ENCODE data around the gene SLC24A4.

The SLC24A4 gene

DNA sequence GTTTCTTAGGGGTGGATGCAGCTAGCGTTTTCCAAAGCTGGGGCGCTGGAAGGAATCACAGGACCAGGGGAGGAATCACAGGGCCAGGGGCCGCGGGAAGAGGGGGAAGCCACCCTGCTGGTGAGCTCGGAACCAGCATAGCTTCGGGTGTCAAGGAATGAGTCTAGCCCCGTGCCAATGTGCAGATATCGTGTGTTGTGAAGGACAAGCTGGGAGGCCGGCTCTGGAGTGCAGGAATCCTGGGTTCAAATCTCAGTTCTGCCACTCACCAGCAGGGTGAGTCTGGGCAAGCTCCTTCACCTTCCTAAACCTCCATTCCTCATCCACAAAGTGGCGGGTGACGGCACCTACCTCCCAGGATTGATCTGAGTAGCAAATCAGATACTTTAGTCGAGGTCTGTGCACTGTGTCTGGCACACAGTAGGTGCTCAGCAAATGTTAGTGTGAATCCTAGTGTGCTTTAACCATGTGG is 137.0 kb downstream of the SLC24A4 start:
- FAIRE-seq (no peak), DNase-seq (ENCODE audit: insufficient read length, low spot score) (no peak)
- TF ChIP-seq POU2F2 (IDR thresholded peaks at IDR 0.05; ENCODE audit: low read depth, low read length) = no peak
- TF ChIP-seq POLR2AphosphoS5 (IDR thresholded peaks at IDR 0.05; ENCODE audit: low read depth, low read length) = no peak
- TF ChIP-seq TAF1 (IDR thresholded peaks at IDR 0.05; ENCODE audit: low read depth, low read length) = no peak
- no peak for TF ChIP-seq SPI1 (IDR thresholded peaks at IDR 0.05; ENCODE audit: low read depth, low read length)
- TF ChIP-seq PAX5 (IDR thresholded peaks at IDR 0.05; ENCODE audit: insufficient read depth, low read length, severe bottlenecking) = no peak
- TF ChIP-seq POLR2A (IDR thresholded peaks at IDR 0.05; ENCODE audit: low read depth, low read length) = no peak

DNA sequence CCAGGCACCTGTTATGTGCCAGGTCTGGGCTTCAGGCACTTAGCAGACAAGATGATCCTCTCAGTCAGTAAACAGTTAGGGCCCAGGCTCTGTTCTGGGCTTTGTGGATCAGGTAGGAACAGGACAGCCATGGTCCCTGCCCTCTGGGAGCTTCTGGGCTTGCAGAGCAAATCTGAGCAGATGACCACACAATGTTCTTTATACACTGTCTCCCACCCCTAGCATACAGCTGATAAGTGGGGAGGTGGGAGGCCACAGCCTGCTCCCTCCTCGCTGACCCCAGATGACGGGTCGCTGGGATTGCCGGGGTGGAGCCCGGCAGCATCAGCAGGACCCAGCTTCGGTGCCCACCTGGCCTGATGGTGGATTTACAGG is 137.6 kb downstream of the SLC24A4 start:
- no peak for TF ChIP-seq SPI1 (IDR thresholded peaks at IDR 0.05; ENCODE audit: low read depth, low read length)
- TF ChIP-seq TAF1 (IDR thresholded peaks at IDR 0.05; ENCODE audit: low read depth, low read length) = no peak
- no peak for TF ChIP-seq POLR2A (IDR thresholded peaks at IDR 0.05; ENCODE audit: low read depth, low read length)
- TF ChIP-seq POU2F2 (IDR thresholded peaks at IDR 0.05; ENCODE audit: low read depth, low read length) = no peak
- TF ChIP-seq PAX5 (IDR thresholded peaks at IDR 0.05; ENCODE audit: insufficient read depth, low read length, severe bottlenecking) = no peak
- no peak for TF ChIP-seq POLR2AphosphoS5 (IDR thresholded peaks at IDR 0.05; ENCODE audit: low read depth, low read length)
- no peak for DNase-seq (ENCODE audit: insufficient read length, low spot score)
- no peak for FAIRE-seq

DNA sequence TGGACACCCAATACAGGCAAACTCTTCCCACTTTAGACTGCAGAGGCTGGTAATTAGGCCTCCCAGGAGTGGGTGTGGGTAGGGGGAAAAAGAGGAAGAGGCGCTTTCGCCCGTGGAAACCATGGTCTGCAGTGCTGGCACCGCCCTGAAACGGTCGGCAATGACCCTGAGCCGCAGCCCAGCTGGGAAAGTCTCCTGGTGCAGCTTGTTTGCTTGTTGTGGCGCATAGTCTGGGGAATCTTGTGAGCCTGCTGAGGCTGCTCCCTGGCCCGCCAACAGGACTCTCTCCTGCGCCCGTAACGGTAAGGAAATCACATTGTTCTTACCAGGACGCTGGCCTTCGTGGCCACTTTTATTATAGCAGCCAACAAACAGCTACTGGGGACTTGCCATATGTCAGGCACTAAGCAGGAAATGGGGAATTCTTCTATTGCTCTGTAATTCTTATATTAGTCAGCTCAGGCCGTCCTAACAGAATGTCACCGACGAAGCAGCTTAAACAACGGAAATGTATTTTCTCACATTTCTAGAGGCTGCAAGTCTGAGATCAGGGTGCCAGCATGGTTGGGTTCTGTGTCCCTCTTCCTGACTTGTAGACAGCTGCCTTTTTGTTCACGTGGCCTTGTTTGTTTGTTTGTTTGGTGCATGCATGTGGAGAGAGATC is 138.1 kb downstream of the SLC24A4 start:
- no peak for TF ChIP-seq POU2F2 (IDR thresholded peaks at IDR 0.05; ENCODE audit: low read depth, low read length)
- TF ChIP-seq SPI1 (IDR thresholded peaks at IDR 0.05; ENCODE audit: low read depth, low read length) = no peak
- no peak for TF ChIP-seq PAX5 (IDR thresholded peaks at IDR 0.05; ENCODE audit: insufficient read depth, low read length, severe bottlenecking)
- TF ChIP-seq TAF1 (IDR thresholded peaks at IDR 0.05; ENCODE audit: low read depth, low read length) = no peak
- no peak for FAIRE-seq
- no peak for DNase-seq (ENCODE audit: insufficient read length, low spot score)

DNA sequence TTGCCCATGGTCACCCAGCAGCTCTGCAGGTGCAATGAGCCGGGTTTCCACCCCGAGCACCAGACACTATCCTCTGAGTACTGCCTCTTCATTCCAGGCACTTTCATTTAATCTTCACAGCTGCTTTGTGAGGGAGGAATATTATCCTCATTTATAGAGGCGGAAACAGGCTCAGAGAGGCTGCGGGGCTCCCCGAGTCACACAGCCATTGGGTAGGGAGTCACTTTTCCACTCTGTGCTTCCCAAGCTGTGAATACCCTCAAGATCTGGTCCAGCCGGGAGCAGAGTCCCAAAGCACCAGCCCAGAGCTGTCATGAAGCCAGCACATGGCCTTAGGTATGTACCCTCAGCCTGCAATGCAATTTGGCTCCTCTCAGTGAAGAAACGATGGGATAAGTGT is 138.9 kb downstream of the SLC24A4 start:
- DNase-seq (ENCODE audit: insufficient read length, low spot score) = no peak
- TF ChIP-seq PAX5 (IDR thresholded peaks at IDR 0.05; ENCODE audit: insufficient read depth, low read length, severe bottlenecking) (no peak), POLR2A (IDR thresholded peaks at IDR 0.05; ENCODE audit: low read depth, low read length) (no peak), SPI1 (IDR thresholded peaks at IDR 0.05; ENCODE audit: low read depth, low read length) (no peak), POU2F2 (IDR thresholded peaks at IDR 0.05; ENCODE audit: low read depth, low read length) (no peak), POLR2AphosphoS5 (IDR thresholded peaks at IDR 0.05; ENCODE audit: low read depth, low read length) (no peak), TAF1 (IDR thresholded peaks at IDR 0.05; ENCODE audit: low read depth, low read length) (no peak)
- no peak for FAIRE-seq

DNA sequence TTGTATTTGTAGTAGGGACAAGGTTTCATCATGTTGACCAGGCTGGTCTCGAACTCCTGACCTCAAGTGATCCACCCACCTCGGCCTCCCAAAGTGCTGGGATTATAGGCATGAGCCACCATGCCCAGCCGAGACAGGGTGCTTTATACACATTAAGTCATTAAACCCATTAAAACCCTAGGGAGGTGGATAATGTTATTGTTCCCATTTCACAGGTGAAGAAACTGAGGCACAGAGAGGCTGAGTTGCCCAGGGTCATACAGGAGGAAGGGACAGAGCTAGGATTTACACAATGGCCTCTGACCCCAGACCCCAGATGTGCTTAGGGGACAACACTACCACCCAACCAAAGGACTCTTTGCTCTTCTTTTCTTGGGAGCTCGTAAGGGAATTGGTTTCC is 139.6 kb downstream of the SLC24A4 start:
- DNase-seq (ENCODE audit: insufficient read length, low spot score) (no peak), FAIRE-seq (no peak)
- TF ChIP-seq PAX5 (IDR thresholded peaks at IDR 0.05; ENCODE audit: insufficient read depth, low read length, severe bottlenecking) (no peak), POLR2AphosphoS5 (IDR thresholded peaks at IDR 0.05; ENCODE audit: low read depth, low read length) (no peak), POU2F2 (IDR thresholded peaks at IDR 0.05; ENCODE audit: low read depth, low read length) (no peak), POLR2A (IDR thresholded peaks at IDR 0.05; ENCODE audit: low read depth, low read length) (no peak)

DNA sequence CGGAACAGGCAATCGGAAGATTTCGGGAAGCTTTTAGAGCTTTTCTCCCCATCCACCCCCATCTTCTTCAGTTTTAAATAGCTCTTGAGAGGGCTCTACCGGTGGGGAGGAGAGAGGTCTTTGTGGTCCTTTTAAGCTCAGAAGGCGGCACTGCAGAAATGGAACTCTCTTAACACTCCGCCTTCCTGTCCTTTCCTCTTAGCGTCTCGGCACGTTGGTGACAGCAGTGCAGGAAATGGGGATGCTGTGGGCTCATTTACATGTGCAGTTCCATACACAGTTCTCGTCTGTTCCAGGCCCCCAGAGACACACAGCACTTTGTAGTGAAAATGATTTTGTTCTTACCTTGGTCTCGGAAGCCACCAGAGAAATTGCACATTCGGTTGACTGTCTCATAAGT is 140.2 kb downstream of the SLC24A4 start:
- DNase-seq (ENCODE audit: insufficient read length, low spot score) (no peak), FAIRE-seq (no peak)
- TF ChIP-seq POU2F2 (IDR thresholded peaks at IDR 0.05; ENCODE audit: low read depth, low read length) = no peak
- no peak for TF ChIP-seq SPI1 (IDR thresholded peaks at IDR 0.05; ENCODE audit: low read depth, low read length)
- TF ChIP-seq POLR2AphosphoS5 (IDR thresholded peaks at IDR 0.05; ENCODE audit: low read depth, low read length) = no peak

DNA sequence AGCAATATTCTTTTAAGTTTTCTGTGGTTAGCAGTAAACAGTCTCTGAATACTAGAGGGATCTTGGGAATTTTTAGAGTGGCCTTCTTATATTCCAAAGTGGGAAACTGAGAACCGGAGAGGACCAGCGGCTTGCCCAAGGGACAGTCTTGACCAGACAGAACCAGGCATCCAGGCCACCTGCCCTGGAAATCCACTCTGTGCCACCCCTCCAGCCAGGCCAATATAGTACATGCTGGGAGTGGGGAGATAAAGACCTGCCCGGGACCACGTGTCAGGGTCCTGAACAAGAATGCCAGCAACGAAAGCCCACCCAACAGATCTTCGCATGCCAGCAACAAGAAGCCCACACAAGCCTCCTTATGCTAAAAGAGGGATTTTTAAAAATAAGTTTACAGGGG is 141.2 kb downstream of the SLC24A4 start:
- FAIRE-seq = no peak
- DNase-seq (ENCODE audit: insufficient read length, low spot score) = no peak
- TF ChIP-seq PAX5 (IDR thresholded peaks at IDR 0.05; ENCODE audit: insufficient read depth, low read length, severe bottlenecking) (no peak), TAF1 (IDR thresholded peaks at IDR 0.05; ENCODE audit: low read depth, low read length) (no peak), POU2F2 (IDR thresholded peaks at IDR 0.05; ENCODE audit: low read depth, low read length) (no peak), POLR2AphosphoS5 (IDR thresholded peaks at IDR 0.05; ENCODE audit: low read depth, low read length) (no peak), POLR2A (IDR thresholded peaks at IDR 0.05; ENCODE audit: low read depth, low read length) (no peak), SPI1 (IDR thresholded peaks at IDR 0.05; ENCODE audit: low read depth, low read length) (no peak)

DNA sequence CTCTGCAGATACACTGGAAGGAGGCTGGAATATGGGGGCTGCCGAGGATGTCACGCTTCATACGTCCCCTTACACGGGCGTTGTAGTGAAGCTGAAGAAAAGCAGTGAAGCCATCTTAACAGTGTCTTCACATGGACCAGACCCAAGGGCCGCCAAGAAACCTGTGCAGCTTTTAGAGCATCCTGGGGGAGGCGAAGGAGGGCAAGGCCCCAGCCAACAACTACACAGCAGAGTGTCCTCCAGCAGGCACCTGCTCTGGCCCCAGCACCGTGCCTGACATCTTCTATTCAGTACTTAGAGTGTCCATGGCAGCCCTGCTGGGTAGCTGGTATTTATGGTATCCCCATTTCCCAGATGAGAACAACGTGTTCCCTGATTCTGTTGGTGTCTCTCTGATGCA is 141.8 kb downstream of the SLC24A4 start:
- no peak for DNase-seq (ENCODE audit: insufficient read length, low spot score)

DNA sequence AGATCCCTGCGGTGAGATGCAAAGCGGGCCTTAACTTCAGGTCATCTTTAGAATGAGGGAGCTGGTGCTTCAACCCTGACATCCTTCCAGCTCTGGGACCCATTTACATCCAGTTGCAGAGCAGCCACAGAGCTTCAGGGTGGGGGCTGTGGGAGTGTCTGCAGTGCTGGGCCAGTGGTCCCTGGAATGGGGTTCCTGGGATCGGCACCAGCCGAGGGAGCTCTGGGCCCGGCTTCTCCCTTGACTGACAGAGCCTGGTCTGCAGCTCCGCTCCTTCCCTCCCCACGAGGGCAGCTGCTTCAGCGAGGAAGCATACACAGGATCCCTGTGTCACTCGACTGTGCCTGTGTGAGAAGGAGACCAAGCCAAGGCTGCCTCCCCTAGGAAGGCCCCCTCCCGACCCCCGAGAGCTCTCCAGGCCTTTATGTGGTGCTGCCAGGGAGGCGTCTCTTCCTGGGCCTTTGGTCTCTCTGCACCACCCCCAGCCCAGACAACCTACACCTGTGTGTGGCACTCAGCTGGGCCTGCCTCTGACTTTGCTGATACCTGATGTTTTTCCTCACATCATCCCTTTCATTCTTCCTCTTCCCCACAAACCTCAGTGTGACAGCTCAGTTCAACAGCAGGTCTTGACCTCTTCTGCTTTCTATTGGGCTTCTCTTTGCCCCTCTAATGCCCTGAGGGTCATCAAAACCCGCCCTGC is 142.5 kb downstream of the SLC24A4 start:
- no peak for TF ChIP-seq POU2F2 (IDR thresholded peaks at IDR 0.05; ENCODE audit: low read depth, low read length)
- no peak for TF ChIP-seq TAF1 (IDR thresholded peaks at IDR 0.05; ENCODE audit: low read depth, low read length)
- TF ChIP-seq PAX5 (IDR thresholded peaks at IDR 0.05; ENCODE audit: insufficient read depth, low read length, severe bottlenecking) = no peak
- TF ChIP-seq POLR2AphosphoS5 (IDR thresholded peaks at IDR 0.05; ENCODE audit: low read depth, low read length) = no peak
- no peak for TF ChIP-seq POLR2A (IDR thresholded peaks at IDR 0.05; ENCODE audit: low read depth, low read length)
- TF ChIP-seq SPI1 (IDR thresholded peaks at IDR 0.05; ENCODE audit: low read depth, low read length) = no peak
- DNase-seq (ENCODE audit: insufficient read length, low spot score) (no peak), FAIRE-seq (no peak)

More for the DNA sequence above, 141.8 kb downstream of the SLC24A4 start:
- FAIRE-seq = no peak
- no peak for TF ChIP-seq PAX5 (IDR thresholded peaks at IDR 0.05; ENCODE audit: insufficient read depth, low read length, severe bottlenecking)
- no peak for TF ChIP-seq POLR2AphosphoS5 (IDR thresholded peaks at IDR 0.05; ENCODE audit: low read depth, low read length)
- TF ChIP-seq TAF1 (IDR thresholded peaks at IDR 0.05; ENCODE audit: low read depth, low read length) = no peak
- no peak for TF ChIP-seq SPI1 (IDR thresholded peaks at IDR 0.05; ENCODE audit: low read depth, low read length)
- TF ChIP-seq POLR2A (IDR thresholded peaks at IDR 0.05; ENCODE audit: low read depth, low read length) = no peak
- TF ChIP-seq POU2F2 (IDR thresholded peaks at IDR 0.05; ENCODE audit: low read depth, low read length) = no peak
